MM.1S (cell line): ENCODE data around the gene SLC15A3.

Experiments used
- CTCF ChIP-seq: fragments of 300-600 bp; sonication (generic); IDR thresholded peaks from 2 replicates; pipeline ENCODE4 v1.5.1; 2016; ENCODE audit warnings: antibody characterized with exemption, low read length, mixed read lengths
- EZH2 ChIP-seq: fragments of 300-600 bp; sonication (generic); optimal IDR thresholded peaks from 2 replicates; pipeline ENCODE3; 2017; ENCODE audit warnings: low read depth, mild to moderate bottlenecking, antibody characterized with exemption, low read length, mixed read lengths
- EZH2phosphoT487 ChIP-seq: fragments of 300-600 bp; sonication (generic); IDR thresholded peaks from 2 replicates; pipeline ENCODE4 v1.6.1; 2018; ENCODE audit warnings: antibody characterized with exemption, low read length

GRCh38 chr11:60984636-60985035 is 32.7 kb upstream of the SLC15A3 start:
- TF ChIP-seq CTCF: no peak
- TF ChIP-seq EZH2: no peak
- TF ChIP-seq EZH2phosphoT487: no peak
